Body of pancreas (tissue), 4 donors: ENCODE measurements around the gene BCHE.

Experiments used
- CTCF ChIP-seq, 7 experiments: fragments of 450-650 bp in 4 of 7; fragments of 200-600 bp in 3 of 7; sonication (generic) in 3 of 7; IDR thresholded peaks; one replicate each; pipeline ENCODE4 v1.5.1; 2016 to 2019; ENCODE audit warnings: antibody characterized with exemption in 7 of 7
- POLR2A ChIP-seq, 3 donors: fragments of 450-650 bp; IDR thresholded peaks; one replicate each; pipeline ENCODE4 v1.6.1; 2016; ENCODE audit warnings: antibody characterized with exemption in 3 of 3, mild to moderate bottlenecking in 2 of 3

- TF ChIP-seq CTCF (IDR thresholded peaks at IDR 0.05) (no peak), POLR2A (IDR thresholded peaks at IDR 0.05) (no peak)
These were observed 16.5 kb downstream of the BCHE start for GRCh38 chr3:165820671-165821123.
